ENCODE data around the gene VDR. TPM values are rescaled to one million over a fixed set of nuclear protein-coding genes. Genes with fewer than 3 reads are reported as not detected.
A peak's percentile ranks its signal among the peaks of the same experiment; 100 is the strongest.

Gene VDR
- total and polyA plus RNA-seq, 4 donors, result 2.2 to 9.3 (median 7.4) TPM

DNA sequence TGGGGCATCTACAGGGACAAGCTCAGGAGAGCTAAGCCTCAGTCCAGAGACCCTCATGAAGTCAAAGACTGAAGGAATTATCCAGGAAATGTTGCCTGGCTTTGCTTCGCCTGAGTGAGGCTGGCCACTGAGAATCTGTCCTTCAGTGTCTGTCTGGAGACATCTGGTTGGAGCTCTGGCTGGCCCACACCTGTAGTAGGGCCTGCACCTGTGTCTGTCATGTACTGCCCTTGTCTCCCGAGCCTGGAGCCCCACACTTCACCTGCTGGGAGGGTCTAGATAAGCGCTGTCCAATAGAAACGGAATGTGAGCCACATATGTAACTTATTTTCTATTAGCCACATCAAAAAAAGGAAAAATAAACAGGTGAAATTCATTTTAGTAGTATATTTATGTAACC lies 75.2 kb downstream of the VDR start:
- no peak for ATAC-seq (ENCODE audit: low FRiP score)
- 58 to 84% methylated on average over 4 of the region's 4 CpGs for WGBS, 2 donors
- intact Hi-C loops (cut with DNase I), result no loop called here

DNA sequence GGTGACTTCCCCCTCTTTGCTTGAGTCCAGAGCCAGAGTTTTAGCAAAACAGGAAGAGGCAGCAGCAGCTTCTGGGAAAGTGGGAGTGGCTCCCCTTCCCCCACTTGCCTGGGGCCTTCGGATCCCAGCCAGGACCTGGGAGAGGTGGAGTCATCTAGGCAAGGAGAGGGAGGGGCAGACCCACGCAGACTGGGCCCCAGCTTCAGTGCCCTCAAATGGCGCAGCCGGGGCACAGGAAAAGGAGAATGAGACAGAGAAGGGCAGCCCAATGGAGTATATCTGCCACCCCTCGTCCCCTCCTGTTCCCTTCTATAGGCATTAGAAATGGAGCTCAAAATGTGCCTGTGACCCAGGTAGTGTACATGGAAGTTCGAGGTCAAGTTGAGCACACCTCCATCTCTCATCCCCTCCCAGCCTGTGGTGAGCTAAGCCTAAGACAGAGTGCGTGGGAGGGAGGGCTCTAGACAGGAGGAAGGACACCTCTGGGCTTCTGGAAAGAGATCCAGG lies 75.8 kb downstream of the VDR start:
- no peak overlapping the region for H3K4me3 ChIP-seq (ENCODE audit: low read length in 2 of 2)
- 35 to 39% methylated on average over 7 of the region's 7 CpGs for WGBS, 2 donors
- H3K27me3 ChIP-seq (ENCODE audit: control insufficient read depth in 1 of 2, insufficient read depth in 2 of 2, low read length in 1 of 2), result no peaks in the 10 kb centered on the region
- ATAC-seq (ENCODE audit: low FRiP score), result peak; percentile 80
- H3K4me1 ChIP-seq (ENCODE audit: control insufficient read depth in 1 of 2, insufficient read depth in 2 of 2, low read length in 2 of 2), result peaks cover 0 to 4% of the 10 kb centered on the region in 2 donors
- H3K9me3 ChIP-seq (ENCODE audit: control insufficient read depth, low read length), result no peaks in the 10 kb centered on the region
- peak overlapping the region; percentile 62 to 74 for H3K27ac ChIP-seq (ENCODE audit: low read depth in 1 of 2, low read length in 2 of 2)
- intact Hi-C loops (cut with DNase I), result no loop called here
- peak; percentile 92 to 93 for DNase-seq
- no peaks in the 10 kb centered on the region for H3K36me3 ChIP-seq (ENCODE audit: control insufficient read depth in 1 of 2, insufficient read depth in 2 of 2, low read length in 1 of 2)

More for the DNA sequence above, 75.2 kb downstream of the VDR start:
- Histone ChIP-seq H3K4me3 (ENCODE audit: low read length in 2 of 2) (no peak overlapping the region), H3K27me3 (ENCODE audit: control insufficient read depth in 1 of 2, insufficient read depth in 2 of 2, low read length in 1 of 2) (no peaks in the 10 kb centered on the region), H3K27ac (ENCODE audit: low read depth in 1 of 2, low read length in 2 of 2) (peak overlapping the region in 1 of 2 donors; percentile 29), H3K36me3 (ENCODE audit: control insufficient read depth in 1 of 2, insufficient read depth in 2 of 2, low read length in 1 of 2) (no peaks in the 10 kb centered on the region), H3K4me1 (ENCODE audit: control insufficient read depth in 1 of 2, insufficient read depth in 2 of 2, low read length in 2 of 2) (peaks cover 0 to 4% of the 10 kb centered on the region in 2 donors), H3K9me3 (ENCODE audit: control insufficient read depth, low read length) (no peaks in the 10 kb centered on the region)
- peak in 1 of 2 donors; percentile 24 for DNase-seq

DNA sequence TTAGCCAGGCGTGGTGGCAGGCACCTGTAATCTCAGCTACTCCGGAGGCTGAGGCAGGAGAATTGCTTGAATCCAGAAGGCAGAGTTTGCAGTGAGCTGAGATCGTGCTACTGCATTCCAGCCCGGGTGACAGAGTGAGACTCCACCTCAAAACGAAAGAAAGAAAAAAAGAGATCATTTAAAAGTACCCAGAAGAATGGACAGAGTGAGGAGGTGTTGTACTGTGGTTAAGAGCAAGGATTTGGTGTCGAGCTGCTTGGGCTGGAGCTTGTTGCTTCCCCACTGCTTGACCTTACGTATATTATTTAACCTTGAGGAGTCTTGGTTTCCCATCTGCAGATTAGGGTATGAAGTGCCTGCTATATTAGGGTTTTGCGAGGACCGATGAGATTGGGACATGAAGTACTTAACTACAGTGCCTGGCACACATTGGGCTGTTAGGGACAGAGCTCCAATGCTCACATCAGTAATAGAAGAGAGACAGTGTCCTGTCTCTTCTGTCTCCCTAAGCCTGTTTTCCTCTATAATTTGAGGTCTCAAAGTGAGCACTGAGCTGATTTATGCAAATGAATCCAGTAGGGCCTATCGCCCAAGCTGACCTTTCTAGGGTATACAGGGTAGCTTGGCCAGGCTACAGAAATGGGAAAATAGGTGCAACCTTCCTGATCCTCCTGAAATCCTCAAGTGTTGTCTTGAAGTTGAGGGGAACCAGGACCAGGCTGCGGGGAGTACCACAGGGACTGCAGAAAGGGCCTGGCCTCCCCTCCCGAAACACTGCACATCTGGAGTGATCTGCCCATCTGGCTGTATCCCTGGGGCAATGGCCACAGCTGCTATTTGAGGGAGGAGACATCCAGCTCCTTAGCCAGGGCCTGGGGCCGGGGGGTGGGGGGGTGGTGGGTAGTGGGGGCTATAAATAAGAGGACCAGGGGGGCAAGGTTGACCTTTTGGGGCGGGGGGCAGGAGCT lies 76.5 kb downstream of the VDR start:
- 50 to 53% methylated on average over 13 to 14 of the region's 14 CpGs for WGBS, 2 donors
- no peaks in the 10 kb centered on the region for H3K36me3 ChIP-seq (ENCODE audit: control insufficient read depth in 1 of 2, insufficient read depth in 2 of 2, low read length in 1 of 2)
- no peaks in the 10 kb centered on the region for H3K27me3 ChIP-seq (ENCODE audit: control insufficient read depth in 1 of 2, insufficient read depth in 2 of 2, low read length in 1 of 2)
- peak overlapping the region; percentile 62 to 87 for H3K27ac ChIP-seq (ENCODE audit: low read depth in 1 of 2, low read length in 2 of 2)
- ATAC-seq (ENCODE audit: low FRiP score), result peak; percentile 6
- H3K4me1 ChIP-seq (ENCODE audit: control insufficient read depth in 1 of 2, insufficient read depth in 2 of 2, low read length in 2 of 2), result peaks cover 0 to 4% of the 10 kb centered on the region in 2 donors
- intact Hi-C loops (cut with DNase I), result no loop called here
- DNase-seq, result peak in 1 of 2 donors; percentile 17
- no peaks in the 10 kb centered on the region for H3K9me3 ChIP-seq (ENCODE audit: control insufficient read depth, low read length)
- no peak overlapping the region for H3K4me3 ChIP-seq (ENCODE audit: low read length in 2 of 2)

DNA sequence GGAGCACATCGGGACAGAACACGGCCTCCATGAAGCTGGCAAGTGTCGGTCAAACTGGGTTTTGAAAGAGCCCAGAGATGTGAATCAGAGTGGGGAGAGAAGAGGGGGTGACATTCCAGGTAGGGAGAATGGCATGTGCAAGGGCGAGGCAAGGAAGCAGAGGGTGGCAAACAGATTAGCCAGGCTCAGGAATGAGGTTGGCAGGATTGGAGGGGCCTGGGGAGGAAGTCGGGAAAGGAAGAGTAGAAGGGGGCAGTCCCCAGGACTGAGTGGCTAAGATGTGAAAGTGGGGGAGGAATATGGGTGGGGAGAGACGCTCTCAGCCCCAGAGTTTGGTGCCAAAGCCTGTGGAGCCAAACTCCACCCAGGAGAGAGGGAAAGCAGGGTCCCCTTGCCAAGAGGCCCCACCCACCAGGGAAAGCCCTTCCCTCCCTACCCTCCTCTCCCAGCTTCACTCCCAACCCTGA lies 79.6 kb downstream of the VDR start:
- peak; percentile 23 for ATAC-seq (ENCODE audit: low FRiP score)
- peak; percentile 85 to 87 for DNase-seq
- Histone ChIP-seq H3K4me1 (ENCODE audit: control insufficient read depth in 1 of 2, insufficient read depth in 2 of 2, low read length in 2 of 2) (peaks cover 11% of the 10 kb centered on the region in 2 donors), H3K27me3 (ENCODE audit: control insufficient read depth in 1 of 2, insufficient read depth in 2 of 2, low read length in 1 of 2) (no peaks in the 10 kb centered on the region), H3K27ac (ENCODE audit: low read depth in 1 of 2, low read length in 2 of 2) (peak overlapping the region; percentile 64 to 80), H3K9me3 (ENCODE audit: control insufficient read depth, low read length) (no peaks in the 10 kb centered on the region), H3K4me3 (ENCODE audit: low read length in 2 of 2) (no peak overlapping the region), H3K36me3 (ENCODE audit: control insufficient read depth in 1 of 2, insufficient read depth in 2 of 2, low read length in 1 of 2) (no peaks in the 10 kb centered on the region)
- intact Hi-C loops (cut with DNase I), result no loop called here
- WGBS, 2 donors, result 9 to 11% methylated on average over 6 of the region's 6 CpGs

DNA sequence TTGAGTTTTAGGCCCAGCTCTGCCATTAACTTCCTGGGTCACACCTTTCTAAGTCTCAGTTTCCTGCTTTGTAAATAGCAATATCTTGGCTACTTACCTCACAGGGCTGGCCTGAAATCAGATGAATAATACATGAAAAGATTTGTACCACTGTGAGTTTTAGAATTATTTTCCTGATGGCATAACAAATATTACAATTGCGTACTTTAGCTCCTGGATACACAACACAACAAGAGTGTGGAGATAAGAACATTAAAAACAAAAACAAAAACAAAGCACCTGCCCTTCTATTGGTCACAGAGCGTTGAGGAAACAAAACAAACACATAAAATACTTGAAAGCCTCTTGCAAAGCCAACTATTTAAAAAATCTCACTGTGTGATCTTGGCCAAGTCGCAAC lies 80.2 kb downstream of the VDR start:
- no peak for ATAC-seq (ENCODE audit: low FRiP score)
- Histone ChIP-seq H3K36me3 (ENCODE audit: control insufficient read depth in 1 of 2, insufficient read depth in 2 of 2, low read length in 1 of 2) (no peaks in the 10 kb centered on the region), H3K9me3 (ENCODE audit: control insufficient read depth, low read length) (no peaks in the 10 kb centered on the region), H3K4me3 (ENCODE audit: low read length in 2 of 2) (no peak overlapping the region), H3K27me3 (ENCODE audit: control insufficient read depth in 1 of 2, insufficient read depth in 2 of 2, low read length in 1 of 2) (no peaks in the 10 kb centered on the region), H3K4me1 (ENCODE audit: control insufficient read depth in 1 of 2, insufficient read depth in 2 of 2, low read length in 2 of 2) (peaks cover 11% of the 10 kb centered on the region in 2 donors), H3K27ac (ENCODE audit: low read depth in 1 of 2, low read length in 2 of 2) (peak overlapping the region; percentile 80 to 86)
- intact Hi-C loops (cut with DNase I), result no loop called here
- 31 to 33% methylated on average over 3 of the region's 3 CpGs for WGBS, 2 donors
- DNase-seq, result no peak

DNA sequence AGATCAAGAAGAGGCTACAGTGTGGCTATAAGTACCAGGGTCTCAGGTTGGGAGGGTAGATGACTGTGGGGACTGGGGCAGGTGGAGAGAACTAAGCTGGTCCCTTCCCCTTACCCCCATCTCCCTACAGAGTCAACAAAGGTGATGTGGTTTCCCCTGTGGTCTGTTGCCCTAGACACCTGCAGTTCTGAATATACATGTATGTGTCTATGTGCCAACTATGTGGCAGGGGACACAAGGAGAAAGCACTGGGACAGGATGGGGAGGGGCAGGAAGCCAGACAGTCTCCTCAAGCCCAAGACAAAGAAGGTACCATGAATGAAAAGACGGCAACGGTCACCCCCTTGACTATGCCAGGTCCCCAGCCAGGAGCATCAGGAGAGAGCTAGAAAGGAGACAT lies 80.6 kb downstream of the VDR start:
- Histone ChIP-seq H3K9me3 (ENCODE audit: control insufficient read depth, low read length) (no peaks in the 10 kb centered on the region), H3K27ac (ENCODE audit: low read depth in 1 of 2, low read length in 2 of 2) (peak overlapping the region; percentile 80 to 86), H3K36me3 (ENCODE audit: control insufficient read depth in 1 of 2, insufficient read depth in 2 of 2, low read length in 1 of 2) (no peaks in the 10 kb centered on the region), H3K27me3 (ENCODE audit: control insufficient read depth in 1 of 2, insufficient read depth in 2 of 2, low read length in 1 of 2) (no peaks in the 10 kb centered on the region), H3K4me3 (ENCODE audit: low read length in 2 of 2) (no peak overlapping the region), H3K4me1 (ENCODE audit: control insufficient read depth in 1 of 2, insufficient read depth in 2 of 2, low read length in 2 of 2) (peaks cover 11% of the 10 kb centered on the region in 2 donors)
- WGBS, 2 donors, result 85 to 94% methylated on average over 2 of the region's 2 CpGs
- peak in 1 of 2 donors; percentile 36 for DNase-seq
- intact Hi-C loops (cut with DNase I), result no loop called here
- no peak for ATAC-seq (ENCODE audit: low FRiP score)

DNA sequence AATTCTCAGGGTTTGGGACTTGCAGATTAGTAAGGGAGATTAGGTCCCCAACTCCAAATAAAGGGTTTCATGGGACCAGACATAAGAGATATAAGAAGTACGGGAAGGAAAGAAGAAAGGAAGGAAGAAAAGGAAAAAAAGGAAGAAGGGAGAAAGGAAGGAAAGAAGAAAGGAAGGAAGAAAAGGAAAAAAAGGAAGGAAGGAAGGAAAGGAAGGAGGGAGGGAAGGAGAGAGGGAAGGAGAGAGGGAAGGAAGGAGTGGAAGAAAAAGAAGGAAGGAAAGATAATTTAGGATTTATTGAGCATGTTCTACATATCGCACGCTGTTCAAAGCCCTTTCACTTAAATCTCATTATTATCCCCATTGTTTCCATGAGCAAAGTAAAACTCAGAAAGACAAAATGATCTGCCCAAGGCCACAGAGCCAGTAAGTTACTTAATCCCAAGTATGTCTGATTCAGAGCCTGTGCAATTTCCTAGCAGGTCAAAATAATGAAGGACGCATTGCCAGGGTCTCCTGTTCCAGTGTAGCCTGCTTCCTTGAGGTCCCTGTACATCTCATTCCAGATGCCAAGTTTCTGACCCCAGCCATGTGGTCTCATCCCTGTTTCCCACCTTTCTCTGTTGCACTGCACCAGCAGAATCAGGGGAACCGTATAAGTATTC lies 81.2 kb downstream of the VDR start:
- ATAC-seq (ENCODE audit: low FRiP score), result no peak
- DNase-seq, result peak in 1 of 2 donors; percentile 11
- Histone ChIP-seq H3K9me3 (ENCODE audit: control insufficient read depth, low read length) (no peaks in the 10 kb centered on the region), H3K4me1 (ENCODE audit: control insufficient read depth in 1 of 2, insufficient read depth in 2 of 2, low read length in 2 of 2) (peaks cover 10 to 11% of the 10 kb centered on the region in 2 donors), H3K36me3 (ENCODE audit: control insufficient read depth in 1 of 2, insufficient read depth in 2 of 2, low read length in 1 of 2) (no peaks in the 10 kb centered on the region), H3K4me3 (ENCODE audit: low read length in 2 of 2) (no peak overlapping the region), H3K27ac (ENCODE audit: low read depth in 1 of 2, low read length in 2 of 2) (peak overlapping the region; percentile 80 to 86), H3K27me3 (ENCODE audit: control insufficient read depth in 1 of 2, insufficient read depth in 2 of 2, low read length in 1 of 2) (no peaks in the 10 kb centered on the region)
- intact Hi-C loops (cut with DNase I), result no loop called here
- WGBS, 2 donors, result 92 to 95% methylated on average over 5 of the region's 5 CpGs

DNA sequence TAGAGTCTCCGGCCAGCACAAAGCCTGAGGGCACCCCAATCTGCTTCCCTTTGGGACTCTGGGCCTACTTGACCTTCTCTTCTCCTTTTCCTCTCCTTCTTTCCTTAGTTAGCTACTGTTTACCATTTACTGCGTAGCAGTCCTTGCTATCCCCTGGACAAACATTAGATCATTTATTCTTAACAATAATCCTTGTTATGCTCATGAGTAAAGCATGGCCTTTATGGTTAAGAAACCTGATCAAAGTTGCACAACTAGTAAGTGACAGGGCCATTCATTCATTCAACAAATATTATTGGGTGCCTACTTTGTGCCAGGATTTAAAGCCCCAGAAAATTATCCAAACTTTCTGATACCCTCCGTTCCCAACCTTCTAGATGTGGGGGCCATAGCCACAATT lies 81.9 kb downstream of the VDR start:
- H3K36me3 ChIP-seq (ENCODE audit: control insufficient read depth in 1 of 2, insufficient read depth in 2 of 2, low read length in 1 of 2), result no peaks in the 10 kb centered on the region
- no peaks in the 10 kb centered on the region for H3K9me3 ChIP-seq (ENCODE audit: control insufficient read depth, low read length)
- DNase-seq, result peak; percentile 23 to 49
- no peak for ATAC-seq (ENCODE audit: low FRiP score)
- H3K27me3 ChIP-seq (ENCODE audit: control insufficient read depth in 1 of 2, insufficient read depth in 2 of 2, low read length in 1 of 2), result no peaks in the 10 kb centered on the region
- 67 to 84% methylated on average over 3 of the region's 3 CpGs for WGBS, 2 donors
- no peak overlapping the region for H3K4me3 ChIP-seq (ENCODE audit: low read length in 2 of 2)
- H3K4me1 ChIP-seq (ENCODE audit: control insufficient read depth in 1 of 2, insufficient read depth in 2 of 2, low read length in 2 of 2), result peaks cover 6 to 13% of the 10 kb centered on the region in 2 donors
- intact Hi-C loops (cut with DNase I), result no loop called here
- peak overlapping the region; percentile 89 to 95 for H3K27ac ChIP-seq (ENCODE audit: low read depth in 1 of 2, low read length in 2 of 2)
